NCI-H146 treated with DMSO at 0.1 percent for 48 hours (cell line): ENCODE measurements around the gene TEAD1.
A peak's percentile ranks its signal among the peaks of the same experiment; 100 is the strongest.

Source experiments
- DNase-seq: peaks from one replicate; lab custom pipeline; 2025; ENCODE audit not compliant: unreplicated experiment; lab: John Stamatoyannopoulos, UW

The TEAD1 gene

DNA sequence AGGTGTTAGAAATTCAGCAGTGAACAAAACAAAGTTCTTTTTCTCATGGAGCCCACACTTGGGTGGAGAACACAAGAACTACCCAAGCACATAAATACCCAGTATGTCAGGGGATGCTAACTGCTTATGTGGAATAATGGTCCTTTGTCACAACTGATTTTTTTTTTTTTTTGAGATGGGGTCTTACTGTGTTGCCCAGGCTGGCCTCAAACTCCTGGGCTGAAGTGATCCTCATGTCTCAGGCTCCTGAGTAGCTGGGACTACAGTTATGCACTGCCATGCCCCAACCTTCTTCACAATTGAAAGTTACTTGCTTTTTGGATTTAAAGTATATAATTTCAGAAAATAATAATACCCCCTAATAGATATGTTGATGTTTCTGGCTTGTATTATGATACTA is 212.3 kb downstream of the TEAD1 start:
- no peak for DNase-seq

DNA sequence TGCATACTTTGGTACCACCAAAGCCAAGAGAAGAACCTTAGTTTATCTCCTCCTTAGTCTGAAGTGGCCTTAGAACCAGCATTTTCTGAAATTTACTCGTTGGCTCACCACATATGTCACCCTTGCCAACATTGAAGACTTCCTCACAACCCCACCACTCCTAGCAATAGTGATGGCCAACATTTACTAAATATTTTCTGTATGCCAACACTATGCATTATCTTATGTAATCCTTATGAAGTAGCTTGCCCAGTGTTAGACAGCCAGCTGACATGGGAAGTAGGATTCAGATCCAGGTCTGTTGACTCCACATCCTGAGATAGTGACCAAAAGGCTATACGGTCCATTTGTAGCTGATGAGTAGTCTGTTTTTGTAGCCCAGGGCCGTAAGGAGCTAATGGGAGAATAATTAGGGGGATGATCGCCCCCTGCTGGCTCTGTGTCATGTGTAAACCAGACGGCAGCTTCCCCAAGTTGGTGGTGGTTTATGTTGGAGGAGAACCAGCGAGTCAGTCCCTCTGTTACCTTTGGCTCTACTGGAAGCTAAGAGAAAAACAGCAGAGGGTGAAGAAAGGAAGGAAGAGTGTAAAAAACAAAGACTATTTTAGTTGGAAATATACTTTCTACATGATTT is 214.4 kb downstream of the TEAD1 start:
- DNase-seq = peak; percentile 37

DNA sequence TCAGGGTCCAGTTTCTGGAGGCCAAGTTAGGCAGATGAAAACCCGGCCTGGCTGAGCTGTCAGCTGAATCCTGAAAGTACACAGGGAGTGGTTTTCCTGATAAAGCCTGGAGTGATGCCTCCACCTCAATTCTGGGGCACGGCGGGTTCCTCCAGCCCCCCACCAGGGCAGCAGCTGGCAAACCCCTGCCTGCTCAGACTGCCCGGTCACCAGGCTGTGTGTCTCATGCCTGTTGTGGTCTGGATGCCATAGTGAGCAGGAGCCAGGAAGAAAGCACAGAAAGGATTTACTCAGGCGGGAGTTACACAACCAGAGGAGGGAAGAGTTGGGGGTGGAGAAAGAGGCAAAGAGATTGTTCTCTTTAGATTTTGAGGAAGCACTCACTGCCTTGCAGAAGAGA is 215.0 kb downstream of the TEAD1 start:
- no peak for DNase-seq

DNA sequence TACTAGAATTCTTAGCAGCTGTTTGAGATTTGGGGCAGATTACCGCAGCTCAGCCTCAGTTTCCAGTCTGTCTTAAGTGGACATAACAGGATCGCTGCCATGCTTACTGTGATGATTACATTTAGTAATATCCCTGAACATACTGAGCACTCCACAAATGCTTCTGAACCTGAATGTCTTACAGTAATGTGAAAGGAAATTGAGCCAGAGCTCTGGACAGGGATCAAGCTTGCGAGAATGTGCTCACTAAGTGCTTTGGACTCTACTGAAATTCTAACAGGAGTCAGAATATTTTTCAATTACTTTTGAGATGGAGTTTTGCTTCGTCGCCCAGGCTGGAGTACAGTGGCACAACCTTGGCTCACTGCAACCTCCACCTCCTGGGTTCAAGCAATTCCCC is 216.3 kb downstream of the TEAD1 start:
- no peak for DNase-seq

DNA sequence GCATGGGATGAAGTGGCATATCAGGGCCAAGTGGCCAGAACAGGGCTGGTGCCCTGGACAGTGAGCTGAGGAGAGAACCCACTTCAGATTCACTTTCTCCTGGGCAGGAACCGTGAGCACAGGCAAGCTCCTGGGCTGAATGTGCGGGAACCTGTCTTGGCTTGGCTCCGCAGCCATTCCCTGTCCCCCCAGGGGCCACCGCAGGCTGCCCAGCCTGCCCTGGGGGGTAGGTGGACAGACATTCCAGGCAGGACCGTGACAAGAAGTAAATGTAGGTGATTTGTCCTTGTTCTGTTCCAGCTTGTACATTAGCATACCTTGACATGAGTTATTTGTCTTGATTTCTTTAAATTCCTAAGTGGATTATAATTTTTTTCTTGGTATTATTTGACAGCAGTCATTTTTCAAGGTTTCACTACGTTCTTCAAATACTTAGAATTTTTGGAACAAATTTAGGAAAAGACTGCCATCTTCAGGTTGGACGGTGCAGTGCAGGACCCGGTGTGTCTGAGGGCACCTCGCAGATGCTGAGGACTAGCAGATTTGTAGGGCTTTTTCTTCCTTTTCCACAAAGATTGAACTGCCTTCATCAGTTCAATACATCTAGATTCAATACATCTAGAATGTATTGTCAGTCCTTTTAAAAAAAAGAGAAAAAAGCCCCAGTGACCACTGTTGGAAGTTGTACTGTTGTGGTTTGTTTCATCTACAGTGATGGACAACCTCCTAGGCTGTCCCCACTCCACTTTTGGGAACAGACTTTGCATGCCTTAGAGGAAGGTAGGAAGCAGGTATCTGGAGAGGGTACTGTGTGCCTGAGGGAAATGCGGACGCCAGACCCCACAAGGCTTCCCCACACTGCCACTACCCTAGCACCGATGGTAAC is 219.8 kb downstream of the TEAD1 start:
- DNase-seq = no peak

DNA sequence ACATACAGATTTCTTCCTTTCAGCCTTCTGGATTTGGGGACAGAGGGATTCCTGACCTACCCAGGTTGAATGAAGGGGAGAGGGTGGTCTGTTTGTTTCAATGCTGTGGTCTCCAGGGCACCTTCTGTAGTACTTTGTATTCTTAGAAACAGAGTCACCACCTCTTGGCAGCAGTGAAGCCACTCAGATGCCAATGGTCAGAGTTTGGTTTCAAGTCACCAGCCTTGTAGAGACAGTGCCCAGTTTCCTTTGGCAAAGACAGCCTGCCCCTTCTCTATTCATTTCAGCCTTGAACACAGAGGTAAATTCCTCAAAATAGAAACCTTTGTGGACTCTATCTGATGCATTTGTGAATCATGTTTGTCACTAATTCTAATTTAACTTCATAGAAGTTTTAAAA is 223.2 kb downstream of the TEAD1 start:
- no peak for DNase-seq

DNA sequence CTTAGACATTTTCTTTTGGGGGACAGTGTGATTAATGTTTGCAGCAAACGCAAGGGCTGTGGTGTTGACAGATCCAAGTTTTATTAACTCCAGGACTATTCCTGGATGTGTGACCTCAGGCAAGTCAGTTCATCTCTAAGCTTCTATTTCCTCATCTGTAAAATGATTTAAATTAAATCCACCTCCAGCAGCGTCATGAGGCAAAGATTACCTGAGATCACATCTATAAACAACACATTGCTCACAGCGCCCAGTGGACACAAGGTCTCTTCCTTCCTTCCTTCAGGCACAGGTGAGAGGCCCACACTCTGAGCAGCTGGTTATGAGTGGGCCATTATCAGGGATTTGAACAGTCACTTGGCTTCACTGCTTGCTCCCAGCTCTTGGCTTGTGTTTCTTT is 223.6 kb downstream of the TEAD1 start:
- DNase-seq = no peak

DNA sequence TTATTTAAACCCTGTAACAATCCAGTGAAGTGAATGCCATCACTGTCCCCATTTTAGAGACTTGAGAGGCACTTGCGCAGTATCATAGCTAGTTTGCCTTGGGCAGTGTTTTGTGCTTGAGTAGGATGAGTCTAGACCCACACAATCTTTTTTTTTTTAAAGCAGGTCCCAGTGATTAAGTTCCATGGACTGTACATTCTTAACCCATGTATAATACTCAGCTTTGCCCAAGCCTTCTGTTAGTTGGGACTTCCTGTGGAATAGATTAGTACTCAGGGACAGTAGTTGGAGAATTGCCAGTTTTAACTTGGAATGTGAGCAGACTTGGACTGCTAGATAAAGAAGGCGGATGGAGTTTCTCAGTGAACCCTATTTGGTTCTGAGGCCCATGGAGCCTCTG is 226.3 kb downstream of the TEAD1 start:
- no peak for DNase-seq

DNA sequence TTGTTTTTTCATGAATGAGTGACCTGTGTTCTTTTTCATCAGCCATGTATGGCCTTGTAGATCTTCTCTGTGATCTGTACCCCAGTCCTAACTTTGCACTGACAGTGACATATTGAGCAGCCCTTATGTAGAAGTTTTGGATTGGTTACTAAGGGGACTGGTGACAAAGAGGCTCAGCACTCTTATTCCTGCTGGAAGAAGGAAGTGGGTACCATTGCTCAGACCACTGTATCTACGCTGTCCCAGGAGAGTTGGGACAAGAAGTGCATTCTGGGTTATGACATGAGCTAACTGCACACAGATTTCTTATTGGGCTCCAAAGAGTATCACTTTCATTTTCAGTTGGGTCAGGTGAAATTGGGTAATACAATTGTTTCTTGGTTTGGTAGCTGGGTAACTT is 227.1 kb downstream of the TEAD1 start:
- no peak for DNase-seq

DNA sequence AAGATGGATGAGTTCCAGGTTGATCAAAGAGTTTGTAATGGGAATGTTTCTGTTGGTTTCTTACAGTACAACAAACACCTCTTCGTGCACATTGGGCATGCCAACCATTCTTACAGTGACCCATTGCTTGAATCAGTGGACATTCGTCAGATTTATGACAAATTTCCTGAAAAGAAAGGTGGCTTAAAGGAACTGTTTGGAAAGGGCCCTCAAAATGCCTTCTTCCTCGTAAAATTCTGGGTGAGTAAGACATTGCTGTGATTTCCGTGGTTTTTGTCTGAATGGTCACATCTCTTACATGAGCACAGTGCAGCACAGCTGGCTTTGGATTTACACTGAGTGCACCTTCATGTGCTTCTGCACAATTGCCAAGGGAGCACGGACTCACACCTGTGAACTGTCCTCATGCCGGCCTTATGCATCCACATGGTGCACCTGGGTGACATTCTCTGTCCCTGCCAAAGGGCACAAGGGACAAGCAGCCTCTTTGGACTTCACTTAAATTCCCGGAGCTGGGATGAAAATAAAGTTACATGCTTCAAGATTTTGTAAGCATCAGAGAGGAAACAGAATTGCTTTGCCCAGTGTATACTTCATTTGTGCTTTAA is 227.8 kb downstream of the TEAD1 start:
- DNase-seq = no peak

DNA sequence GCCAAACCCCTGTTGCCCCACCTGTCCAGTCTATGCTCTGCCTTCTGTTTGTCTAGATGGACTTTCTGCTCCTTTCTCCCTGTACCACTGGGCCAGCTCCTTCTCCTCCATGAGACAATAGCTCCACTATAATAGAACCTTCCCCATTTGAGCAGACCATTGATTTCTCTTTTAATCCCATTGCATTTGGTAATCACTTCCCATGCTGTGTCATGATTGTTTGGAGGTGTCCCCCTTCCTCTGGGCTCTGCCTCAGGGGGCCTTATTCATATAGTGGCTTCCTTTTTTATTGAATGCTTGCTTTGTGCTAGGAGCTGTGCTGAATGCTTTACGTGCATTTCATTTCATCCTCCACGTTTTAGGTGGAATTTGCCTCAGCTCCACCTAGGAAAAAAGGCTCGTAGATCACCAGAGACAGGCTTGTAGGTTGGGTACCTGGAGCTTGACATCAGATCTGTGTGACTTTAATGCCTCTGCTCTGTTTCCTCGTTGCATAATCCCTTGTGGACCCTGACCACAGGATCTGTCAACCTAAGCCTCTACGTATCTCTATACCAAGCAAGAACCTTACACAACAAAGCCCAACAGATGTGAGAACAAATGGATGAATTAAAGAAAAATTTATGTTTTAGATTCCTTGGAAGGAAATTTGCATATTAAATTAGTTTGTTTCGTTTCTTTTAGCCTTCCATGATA is 228.7 kb downstream of the TEAD1 start:
- peak; percentile 2 for DNase-seq

DNA sequence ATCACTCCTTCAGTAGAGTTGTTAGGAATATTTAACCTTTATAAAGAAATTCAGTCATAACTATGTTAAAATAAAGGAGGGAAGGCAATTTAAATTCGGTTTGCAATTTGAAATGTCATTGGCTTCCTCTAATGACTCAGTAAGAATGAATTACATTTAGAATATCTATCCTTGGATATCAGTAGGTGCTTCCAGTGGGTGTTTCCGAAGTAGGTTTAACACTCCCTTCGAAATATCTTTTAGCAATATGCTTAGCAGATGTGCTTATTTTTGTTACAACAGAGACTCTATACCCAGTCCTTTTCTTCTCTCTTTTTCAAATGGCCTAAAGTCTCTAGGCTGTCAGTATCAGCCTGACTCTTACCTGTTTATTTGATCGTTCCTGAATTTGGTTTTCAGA is 231.2 kb downstream of the TEAD1 start:
- no peak for DNase-seq

DNA sequence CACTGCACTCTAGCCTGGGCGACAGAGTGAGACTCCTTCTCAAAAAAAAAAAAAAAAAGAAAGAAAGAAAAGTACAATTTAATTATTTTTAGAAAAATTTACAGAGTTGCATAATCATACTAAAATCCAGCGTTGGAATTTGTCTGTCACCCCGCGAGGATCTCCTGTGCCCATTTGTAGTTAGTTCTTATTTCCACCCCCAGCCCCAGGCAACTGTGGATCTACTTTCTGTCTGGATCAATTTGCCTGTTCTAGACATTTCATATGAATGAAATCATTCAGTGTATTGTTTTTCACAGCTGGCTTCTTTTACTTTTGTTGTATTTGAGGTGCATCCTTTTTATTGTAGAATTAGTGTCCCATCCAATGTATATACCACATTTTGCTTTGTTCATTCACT is 232.3 kb downstream of the TEAD1 start:
- no peak for DNase-seq

DNA sequence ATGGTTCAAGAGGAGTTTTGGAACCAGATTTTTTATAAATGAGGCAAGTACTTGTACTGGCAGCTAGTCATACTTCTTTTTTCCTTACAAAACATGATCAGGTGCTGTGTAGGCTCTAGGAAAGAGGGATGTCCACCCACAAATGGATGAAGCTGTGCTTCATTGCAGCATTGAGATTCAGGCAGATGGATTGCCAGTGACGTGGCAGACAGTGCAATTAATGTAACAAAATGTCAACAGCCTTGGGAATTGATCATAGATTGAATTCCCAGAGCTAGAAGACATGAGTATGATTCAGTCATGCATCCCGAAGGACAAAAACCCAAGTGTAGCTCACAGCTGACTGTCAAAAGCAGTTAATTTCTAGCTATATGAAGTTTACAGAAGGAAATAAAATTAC is 235.7 kb downstream of the TEAD1 start:
- DNase-seq = no peak

DNA sequence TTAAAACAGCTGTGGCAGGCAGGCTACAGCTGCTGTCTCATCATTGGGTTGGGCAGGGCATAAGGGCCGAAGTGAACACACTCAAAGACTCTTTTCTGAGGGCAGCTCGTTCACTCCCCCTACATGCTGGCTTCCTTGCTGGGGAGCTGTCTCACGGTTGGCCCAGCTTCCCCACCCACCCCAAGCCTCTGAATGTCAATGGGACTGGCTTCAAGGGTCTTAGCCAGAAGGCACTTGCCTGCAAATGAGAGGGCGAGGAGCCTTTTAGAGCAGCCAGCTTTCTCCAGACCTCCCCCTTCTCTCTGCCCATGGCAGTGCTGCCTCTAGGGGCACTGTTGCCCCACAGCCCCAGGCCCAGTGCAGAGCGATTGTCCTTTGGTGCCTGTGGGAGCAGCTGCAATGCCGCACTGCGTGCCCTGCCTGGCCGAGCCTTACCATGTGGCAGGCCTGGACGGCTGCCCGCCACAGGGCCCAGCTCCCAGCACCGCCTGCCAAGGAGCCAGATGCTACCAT is 240.2 kb downstream of the TEAD1 start:
- DNase-seq = no peak

DNA sequence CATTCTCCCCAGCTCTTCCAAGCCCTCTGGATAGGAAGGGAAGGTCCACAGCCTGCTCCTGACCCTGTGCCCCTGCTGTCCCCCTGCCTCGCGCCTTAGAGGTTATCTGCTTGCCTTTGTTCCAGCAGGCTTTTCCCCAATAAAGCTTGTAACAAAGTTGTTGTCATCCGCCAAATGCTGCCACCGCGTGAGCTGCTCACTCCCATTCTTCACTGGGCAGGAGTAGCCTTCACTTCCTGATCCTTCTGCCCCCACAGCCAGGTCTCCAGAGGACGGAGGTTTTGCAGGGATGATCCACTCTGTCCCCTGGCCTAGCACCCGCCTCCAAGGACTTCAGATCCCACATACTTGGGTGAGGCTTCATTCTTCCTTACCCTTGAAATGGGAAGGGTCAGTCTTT is 240.9 kb downstream of the TEAD1 start:
- DNase-seq = no peak

DNA sequence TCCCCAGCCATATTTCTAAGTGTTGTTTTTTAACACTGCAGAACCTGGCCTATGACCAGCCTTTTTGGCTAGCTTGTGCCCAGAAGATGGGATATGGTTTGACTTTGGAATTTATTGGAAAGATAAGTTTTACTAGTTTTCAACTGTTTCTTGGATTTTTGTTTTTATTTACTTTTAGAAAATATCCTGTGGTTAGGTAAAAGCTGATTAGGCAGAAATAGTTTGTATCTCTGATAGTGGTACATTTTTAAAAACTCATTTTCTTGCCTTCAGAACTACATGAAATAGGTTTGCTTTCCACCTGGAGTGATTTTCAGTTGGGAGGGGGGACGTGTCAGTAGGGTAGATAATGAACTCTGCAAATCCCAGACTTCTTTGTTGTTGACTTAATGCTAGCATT is 243.6 kb downstream of the TEAD1 start:
- DNase-seq = no peak

DNA sequence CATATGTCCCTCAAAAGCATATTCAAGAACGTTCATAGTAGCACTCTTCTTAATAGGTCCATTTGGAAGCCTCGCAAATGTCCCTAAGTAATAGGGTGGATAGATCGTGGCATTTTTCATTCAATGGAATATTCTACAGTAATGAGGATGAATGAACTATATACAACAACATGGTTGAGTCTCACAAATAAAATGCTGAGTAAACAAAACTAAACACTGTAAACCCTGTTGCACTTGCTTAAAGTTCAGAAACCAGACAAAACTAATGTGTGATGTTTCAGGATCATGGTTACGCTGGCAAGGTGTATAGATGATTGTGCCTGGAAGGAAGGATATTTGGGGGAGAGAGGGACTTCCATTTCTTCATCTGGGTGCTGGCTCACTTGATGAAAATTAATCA is 244.4 kb downstream of the TEAD1 start:
- no peak for DNase-seq

DNA sequence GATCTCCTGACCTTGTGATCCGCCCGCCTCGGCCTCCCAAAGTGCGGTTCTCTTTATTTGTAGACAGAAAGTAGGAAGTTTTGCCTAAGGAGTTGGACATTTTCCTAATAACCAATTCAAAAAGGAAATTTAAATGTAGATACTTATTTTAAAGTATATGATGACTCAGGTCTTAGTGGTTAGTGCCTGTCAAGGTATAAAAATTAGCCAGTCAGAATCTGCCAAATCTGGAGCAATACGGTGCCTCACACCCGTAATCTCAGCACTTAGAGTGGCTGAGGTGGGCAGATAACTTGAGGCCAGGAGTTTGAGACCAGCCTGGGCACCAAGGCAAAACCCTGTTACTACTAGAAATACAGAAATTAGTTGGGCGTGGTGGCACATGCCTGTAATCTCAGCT is 248.2 kb downstream of the TEAD1 start:
- no peak for DNase-seq

DNA sequence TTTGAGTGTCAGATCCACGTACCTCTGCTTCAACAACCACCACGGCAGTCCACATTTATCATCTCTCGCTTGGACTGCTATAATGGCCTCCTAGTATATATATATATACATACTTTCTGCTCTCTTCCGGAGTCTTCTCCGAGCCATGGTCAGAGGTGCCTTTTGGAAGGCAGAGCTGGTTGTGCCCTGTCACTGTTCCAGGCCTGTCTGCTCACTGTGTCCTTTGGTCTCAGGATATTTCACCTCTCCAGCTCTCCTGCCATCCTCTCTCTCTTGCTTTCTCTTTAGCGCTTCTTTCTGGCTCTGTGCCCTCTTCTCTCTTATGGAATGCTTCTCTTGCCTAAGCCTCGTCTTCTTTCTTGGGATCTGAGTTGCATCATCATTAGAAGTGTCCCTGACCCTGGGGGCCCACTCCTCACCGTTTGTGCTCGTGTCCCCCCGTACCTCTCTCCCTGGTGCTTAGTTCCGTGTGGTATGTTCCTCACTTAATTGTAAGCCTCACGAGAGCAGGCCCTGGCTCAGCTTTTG is 248.8 kb downstream of the TEAD1 start:
- no peak for DNase-seq

DNA sequence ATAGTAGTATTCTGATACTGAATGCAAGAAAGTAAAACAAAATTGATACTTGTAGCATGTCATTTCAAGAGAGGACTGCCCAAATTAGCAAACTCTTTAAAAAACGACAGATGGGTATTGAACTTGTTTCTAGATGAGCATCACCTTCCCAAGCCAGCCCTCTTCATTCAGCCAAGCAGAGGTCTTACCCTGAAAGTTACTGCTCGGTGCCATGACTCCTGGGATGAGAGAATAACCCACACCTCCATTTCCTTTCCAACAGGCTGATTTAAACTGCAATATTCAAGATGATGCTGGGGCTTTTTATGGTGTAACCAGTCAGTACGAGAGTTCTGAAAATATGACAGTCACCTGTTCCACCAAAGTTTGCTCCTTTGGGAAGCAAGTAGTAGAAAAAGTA is 250.4 kb downstream of the TEAD1 start:
- no peak for DNase-seq
